Activated gamma-delta T cell treated with anti-CD3 and anti-CD28 coated beads, Interleukin-2, amount 50 U/mL, for 16 hours (primary cell): ENCODE results near the gene GABBR1.
A peak's percentile ranks its signal among the peaks of the same experiment; 100 is the strongest.
"Not testable (repeated sequence)": the region's sequence is repeated elsewhere in the genome, so short reads cannot be mapped to it uniquely, and the experiment has no call there.

ENCODE experiments used
- DNase-seq: peaks from one replicate; pipeline ENCODE4 v3.0.0-alpha.2; 2020; ENCODE audit warnings: low read depth

Gene GABBR1

DNA sequence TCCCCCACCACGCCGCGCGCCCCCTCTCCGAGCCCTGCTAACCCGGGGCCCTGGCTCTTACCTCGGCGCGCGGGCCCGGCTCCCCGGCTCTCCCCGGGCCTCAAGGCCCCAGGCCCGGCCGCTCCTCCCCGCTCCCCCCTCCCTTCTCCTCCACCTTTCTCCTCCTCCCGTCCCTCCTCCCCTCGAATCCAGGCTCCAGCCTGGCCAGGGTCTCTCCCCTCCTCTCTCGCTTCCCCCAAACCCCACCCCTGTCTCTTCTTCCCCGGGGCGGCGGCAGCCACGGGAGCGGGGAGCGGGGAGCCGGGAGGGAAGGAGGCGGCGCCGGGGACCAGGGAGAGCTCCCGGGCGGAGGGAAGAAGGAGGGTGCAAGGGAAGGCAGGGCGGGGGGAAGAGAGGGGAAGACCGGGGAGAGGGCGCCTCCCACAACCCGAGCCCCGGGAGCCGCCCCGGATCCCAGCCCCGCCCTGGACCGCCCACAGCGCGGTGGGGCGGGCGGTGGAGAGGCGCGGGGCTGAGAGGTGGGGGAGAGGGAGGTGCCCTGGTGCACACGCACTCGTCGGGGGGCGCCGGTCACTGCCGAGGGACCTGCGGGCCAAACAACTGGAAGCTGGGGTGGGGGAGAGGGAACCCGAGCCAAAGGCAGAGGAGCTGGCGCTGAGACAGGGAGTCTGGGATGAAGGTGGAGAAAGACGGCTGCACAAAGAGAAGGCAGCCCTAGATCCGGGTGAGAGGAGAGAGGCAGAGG, at the start of gene GABBR1:
Gene GABBR1 (minus strand): TSS at position 395 of the 745 bp plus-strand sequence. CDS start 798 bp downstream, outside the sequence.
- peak; percentile 43 for DNase-seq

DNA sequence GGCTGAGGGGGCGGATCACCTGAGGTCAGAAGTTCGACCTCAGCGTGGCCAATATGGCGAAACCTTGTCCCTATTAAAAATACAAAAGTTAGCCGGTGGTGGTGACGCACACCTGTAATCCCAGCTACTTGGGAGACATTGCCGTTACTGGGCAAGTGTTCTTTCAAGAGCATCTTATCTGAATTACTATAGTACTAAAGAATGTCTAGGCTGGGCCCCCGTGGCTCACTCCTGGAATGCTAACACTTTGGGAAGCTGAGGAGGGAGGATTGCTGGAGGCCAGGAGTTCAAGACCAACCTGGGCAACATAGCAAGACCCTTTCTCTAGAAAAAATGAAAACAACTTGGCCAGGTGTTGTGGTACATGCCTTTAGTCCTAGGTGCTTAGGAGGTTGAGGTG, 48.8 kb upstream of the GABBR1 start:
- DNase-seq, result no peak

DNA sequence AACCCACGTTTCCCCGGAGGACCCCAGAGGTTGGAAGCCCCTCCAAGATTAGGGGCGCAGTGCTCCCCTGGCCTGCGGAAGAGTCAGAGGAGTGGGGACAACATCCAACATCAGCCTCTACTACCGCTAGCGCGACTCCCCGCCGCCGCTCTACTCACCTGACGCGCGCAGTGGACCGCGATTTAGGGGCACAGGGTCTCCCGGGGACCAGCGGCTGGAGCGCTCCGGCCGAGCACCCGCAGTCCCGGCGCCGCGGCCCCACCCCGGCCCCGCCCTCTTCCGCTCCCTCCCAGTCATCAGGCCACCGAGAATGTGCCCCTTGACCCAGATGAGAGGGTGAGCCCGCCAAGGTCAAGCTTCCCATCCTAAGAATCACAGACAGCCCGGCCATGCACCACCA, 47.9 kb upstream of the GABBR1 start, which contains the start of gene ZFP57:
Gene ZFP57 (minus strand): TSS at position 249 of the 400 bp plus-strand sequence. CDS start 4,149 bp downstream, outside the sequence.
- DNase-seq, result no peak

DNA sequence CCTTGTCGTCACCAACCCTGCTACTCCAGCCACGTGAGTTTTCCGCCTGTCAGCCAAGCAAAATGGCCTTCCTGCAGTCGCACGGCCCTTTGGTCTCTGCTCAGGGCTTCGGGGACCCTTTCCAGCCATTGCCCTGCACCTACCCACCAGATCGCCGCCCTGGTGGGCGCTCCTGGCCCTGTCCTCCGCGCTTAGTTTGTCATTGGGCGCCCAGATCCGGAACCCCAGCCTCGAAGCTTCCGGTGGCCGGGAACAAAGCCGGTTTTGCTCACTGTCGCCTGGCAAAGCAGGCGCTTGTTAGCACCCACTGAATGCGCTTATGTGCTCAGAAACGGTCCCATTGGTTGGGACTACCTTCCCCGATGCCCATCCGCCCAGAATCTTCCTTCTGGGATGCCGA, 47.4 kb upstream of the GABBR1 start:
- DNase-seq, result no peak

DNA sequence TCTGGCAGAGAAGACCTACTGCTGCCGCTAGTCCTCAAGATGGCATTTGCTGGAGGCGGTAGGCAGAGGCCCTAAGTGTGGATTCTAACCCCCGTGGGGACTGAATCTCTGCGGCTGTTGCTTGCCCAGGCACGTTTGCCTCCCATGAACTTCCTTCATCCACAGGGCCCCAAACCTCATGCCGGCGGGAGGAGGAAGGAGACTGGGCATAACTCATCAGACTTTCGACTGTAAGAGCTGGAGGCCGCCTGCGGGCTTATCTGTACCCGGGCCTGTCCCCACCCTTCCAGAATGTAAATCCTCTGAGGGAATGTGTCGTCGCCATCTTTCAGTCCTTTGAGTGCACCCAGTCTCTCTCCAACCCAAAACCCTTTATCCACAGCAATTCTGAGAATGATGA, 47.0 kb upstream of the GABBR1 start:
- DNase-seq, result no peak

DNA sequence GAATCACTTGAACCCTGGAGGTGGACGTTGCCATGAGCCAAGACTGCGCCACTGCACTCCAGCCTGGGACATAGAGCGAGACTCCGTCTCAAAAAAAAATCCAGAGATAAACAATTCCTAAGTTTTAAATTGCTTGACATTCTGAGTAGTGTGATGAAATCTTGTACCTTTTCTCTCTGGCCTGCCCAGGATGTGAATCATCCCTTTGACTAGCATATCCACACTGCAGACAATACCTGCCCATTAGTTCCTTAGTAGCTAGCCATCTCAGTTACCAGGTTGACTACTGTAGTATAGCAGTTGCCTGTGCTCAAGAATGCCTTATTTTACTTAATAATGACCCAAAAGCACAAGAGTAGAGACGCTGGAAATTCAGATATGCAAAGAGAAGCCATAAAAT, 45.1 kb upstream of the GABBR1 start:
- DNase-seq, result no peak

DNA sequence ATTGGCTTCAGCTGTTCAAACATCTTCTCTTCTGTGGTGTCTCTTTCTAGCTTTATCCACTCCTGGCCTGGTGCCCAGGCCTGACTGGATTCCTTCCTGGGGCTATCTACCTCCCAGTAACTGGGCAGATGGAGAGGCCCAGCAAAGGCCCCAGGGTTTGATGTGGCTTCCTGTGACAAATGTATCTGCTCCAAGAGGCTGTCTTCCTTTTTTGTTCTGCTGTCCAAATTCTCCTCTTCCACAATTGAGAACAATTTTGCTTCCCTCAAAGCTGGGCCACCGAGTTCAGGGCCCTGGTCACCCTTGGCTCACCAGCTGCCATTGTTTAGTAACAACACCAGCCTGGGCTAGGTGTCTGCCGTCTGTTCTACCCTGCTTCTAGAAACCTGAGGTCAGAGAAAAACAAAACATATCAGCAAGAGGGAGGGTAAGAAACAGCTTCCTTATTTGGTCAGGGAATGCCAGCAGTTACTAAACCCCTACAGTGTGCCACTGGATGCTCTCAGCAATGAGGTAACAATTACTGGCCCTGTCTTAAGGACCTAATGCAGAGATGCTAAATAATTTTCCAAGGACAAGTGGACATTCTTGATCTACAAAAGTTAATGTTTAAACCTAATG, 44.1 kb upstream of the GABBR1 start:
- no peak for DNase-seq

DNA sequence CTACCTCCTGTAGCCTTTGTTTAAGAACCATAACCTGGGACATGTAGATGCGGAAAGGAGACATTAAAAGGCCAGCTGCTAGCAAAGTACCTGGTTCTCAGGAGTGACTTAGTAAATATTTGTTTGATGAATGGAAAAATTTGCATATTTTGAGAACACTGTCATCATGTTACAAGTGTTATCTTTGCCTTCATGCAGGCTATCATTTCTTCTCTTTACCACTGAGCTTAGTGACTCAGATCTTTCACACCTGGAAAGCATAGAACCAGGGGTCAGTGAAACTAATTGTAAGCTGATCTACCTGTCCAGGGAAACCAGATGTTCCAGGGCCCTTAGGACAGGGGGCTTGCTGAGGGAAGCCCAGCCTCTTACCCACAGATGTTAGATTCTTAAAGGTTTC, 42.6 kb upstream of the GABBR1 start:
- DNase-seq, result no peak

DNA sequence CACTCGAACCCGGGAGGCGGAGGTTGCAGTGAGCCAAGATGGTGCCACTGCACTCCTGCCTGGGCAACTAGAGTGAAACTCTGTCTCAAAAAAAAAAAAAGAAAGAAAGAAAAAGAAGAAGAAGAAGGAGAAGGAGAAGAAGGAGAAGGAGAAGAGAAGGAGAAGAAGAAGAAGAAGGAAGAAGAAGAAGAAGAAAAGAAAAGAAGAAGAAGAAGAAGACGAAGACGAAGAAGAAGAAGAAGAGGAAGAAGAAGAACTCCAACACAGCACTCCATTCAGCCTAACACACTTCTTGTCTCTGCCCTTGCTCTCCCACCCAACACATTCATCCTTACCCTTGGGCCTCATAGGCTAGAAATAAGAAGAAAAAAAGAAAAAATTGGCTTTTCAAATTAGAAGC, 41.0 kb upstream of the GABBR1 start:
- DNase-seq, result no peak

DNA sequence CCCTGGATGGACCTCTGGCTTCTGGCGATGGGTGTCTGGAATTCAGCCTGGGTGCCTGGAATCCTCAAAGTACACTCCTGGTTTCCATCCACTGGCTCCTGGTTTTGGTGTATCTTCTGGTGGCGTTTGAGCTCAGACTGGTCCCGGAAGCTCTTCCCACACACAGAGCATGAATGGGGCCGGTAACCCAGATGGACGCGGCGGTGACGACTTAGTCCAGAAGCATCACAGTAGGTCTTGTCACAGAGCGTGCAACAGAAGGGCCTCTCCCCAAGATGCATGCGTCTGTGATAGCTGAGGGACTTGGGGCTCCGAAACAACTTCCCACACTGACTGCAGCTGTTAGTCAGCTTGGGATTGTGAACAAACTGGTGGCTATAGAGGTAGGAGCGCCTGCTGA, 40.2 kb upstream of the GABBR1 start:
- no peak for DNase-seq

DNA sequence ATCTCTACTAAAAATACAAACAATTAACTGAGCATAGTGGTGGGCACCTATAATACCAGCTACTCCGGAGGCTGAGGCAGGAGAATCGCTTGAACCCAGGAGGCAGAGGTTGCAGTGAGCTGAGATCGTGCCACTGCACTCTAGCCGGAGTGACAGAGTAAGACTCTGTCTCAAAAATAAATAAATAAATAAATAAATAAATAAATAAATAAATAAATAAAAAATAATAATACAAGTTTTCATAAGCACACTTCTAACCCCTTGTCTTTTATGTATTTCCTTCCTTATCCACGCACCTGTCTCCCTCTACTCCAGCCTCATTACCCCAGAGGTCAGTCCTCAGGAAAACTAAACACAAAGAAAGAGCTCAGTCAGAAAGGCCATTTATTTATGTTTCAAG, 39.1 kb upstream of the GABBR1 start:
- not testable (repeated sequence) for DNase-seq

DNA sequence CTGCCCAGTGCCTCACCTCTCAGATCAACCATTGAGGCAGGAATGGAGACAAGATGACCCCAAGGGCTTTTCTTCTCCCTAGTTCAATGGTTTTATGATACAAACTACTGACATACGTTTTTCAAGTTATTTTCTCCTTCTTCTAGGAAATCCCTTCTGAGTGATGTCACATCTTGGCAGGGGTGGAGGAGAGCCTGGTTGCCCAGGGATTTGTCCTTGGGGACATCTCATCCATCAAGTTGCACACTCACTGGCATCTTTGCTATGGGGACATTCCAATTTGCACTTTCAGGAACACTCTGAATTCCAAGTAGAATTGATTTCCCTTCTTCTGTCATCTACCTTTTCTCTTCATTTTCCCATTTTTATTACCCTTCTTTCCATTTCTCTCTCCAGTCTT, 38.0 kb upstream of the GABBR1 start:
- no peak for DNase-seq

DNA sequence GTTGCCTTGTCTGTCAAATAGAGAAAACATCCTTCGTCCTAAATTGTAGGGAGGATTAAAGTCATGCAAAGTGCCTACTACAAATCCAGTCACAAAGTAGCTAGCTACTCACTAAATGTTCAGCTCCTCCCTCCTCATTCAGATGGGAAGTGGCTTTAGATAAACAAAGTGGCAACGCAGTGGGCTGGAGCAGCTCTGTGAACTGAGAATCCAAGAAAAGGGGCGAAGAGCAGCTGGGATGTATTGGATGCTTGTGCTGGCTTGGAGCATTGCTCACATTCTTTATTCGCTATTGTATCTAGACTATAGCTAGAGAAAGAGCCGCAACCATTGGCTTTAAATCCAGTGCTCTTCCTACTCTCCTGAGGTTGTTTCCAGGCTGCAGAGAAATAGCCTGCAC, 34.2 kb upstream of the GABBR1 start:
- DNase-seq, result no peak

DNA sequence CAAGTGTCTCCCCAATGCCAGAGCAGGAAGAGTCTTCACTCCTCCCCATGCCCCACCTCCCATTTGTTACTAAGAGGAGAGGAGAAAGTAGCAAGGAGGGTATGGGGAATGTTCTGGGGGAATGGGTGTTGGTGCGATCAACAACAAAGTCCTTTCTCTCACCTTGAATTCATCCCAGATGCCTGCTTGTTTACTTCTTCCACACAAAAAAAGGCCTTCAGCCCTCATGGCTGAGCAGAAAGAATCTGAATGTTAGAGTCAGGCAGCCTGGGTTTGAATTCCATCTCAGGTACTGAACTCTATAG, 33.8 kb upstream of the GABBR1 start:
- DNase-seq, result no peak

DNA sequence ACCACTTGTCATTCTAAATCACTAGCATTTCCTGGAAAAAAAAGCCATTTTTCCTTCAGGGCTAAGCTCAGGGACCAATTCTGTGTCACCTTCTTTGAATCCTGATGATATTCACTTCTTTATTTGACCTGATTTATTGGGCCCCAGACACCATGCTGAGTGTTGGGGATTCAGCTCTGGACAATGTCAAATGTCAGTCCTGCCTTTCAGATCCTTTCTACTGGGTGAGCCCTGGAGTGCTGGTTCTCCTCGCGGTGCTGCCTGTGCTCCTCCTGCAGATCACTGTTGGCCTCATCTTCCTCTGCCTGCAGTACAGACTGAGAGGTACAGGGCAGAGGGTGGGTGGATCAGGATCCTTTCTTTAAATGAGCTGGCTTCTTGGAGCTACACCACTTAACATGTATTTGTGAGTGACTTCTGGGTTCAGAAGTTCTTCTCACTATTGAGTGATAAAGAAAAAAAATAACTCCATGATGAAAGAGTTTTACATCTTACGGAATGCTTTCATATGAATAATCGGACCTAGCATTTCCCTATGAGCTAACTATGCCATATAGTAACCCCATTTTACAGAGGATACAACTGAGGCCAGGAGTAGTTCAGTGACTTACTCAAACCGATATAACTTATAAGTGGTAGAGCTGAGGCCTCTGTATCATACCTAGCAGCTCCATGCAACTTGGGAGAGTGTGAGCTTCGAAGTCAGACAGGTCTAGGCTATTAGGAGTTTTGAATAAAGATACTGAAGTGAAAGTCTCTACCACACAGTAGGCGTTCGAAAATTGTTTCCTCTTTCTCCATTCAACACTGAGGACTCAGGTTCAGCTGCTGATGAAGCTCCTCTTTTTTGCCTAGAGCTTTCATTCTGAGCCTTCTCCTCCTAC, 33.2 kb upstream of the GABBR1 start:
- DNase-seq, result no peak

DNA sequence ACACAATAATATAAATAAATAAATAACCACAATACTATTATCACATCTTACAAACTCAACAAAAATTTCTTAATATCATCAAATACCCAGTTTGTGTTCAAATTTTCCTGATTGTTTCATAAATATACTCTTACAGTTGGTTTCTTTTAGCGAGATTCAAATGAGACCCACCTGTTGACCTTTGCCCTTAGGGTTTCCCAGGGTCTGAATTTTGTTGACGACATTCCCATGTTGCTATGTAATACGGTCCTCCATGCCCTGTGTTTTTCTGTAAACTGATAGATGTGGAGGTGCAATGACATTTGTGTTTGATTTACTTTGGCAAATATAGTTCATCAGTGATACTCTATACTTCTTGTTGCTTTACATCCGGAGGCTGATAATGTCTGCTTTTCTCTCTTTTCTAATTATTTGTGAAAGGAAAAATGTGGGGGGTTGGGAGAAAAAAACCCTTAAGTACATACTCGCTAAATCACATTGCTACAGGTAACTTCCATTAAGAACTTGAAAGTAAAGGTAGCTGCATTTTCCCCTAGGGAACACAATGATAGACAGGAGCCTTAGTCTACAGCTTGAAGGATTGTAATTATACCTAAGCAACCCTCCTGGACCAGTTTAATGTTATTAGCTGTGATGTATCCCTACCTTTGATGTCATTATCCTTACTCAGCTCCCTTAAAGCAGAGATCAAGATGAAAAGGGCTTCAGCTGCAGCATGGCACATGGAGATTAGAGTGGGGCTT, 30.5 kb upstream of the GABBR1 start:
- DNase-seq, result no peak

DNA sequence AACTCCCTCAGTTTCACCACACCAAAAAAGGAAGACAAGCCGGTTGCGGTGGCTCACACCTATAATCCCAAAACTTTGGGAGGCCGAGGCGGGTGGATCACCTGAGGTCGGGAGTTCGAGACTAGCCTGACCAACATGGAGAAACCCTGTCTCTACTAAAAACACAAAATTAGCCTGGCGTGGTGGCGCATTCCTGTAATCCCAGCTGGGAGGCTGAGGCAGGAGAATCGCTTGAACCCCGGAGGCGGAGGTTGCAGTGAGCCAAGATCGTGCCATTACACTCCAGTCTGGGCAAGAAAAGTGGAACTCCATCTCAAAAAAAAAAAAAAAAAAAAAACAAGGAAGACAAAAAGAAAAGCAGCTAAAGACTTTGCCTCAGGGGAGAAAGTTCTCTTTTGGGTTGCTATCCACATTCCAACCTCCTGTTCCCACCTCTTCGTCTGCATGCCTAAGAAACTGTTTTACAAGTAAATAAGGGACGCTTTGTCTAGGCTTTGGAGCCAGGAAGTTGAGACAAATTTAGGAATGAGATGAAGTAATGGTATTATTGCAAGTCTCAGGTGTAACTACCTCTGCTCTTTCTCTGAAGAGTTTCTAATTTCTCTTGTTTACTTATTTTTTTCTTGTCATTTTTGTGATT, 28.6 kb upstream of the GABBR1 start:
- DNase-seq, result not testable (repeated sequence)

DNA sequence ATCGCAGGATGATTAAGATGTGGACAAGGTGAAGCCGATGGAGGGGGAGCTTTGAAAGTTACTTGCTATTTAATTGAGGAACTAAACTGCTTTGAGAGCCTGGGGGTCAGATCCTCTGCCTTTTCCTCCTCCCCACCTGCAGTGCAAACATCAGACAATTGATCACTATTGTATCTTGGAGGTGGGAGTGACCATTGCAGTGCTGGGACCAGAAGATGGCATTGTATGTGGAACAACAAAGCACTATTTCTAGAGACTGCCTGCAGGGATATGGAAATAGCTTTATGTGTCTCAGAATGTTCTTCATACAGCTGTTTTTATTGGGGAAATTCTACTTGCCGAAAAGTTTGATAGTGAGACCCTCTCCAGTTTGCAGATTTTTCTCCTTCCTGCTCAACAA, 28.1 kb upstream of the GABBR1 start:
- no peak for DNase-seq

DNA sequence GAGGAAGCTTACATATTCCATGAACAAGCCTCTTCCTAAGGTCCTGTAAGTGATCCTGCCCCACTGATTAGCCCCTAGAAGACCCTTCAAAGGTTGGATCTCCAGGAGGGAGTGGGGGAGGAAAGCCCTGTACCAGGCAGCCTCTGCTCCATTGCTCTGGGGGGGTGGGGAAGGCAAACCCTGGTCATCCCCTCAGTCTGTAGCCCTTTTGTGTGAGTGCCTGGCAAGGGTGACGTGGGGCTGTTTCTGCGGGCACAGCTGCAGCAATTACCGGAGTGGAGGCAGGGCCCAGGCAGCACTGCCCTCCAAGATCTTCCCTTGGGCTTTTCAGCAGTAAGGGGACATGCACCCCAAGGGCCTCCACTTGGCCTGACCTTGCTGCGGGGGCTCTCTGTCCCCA, 23.8 kb upstream of the GABBR1 start, which contains the start of gene MOG:
Gene MOG (plus strand): TSS at position 295 of the 400 bp plus-strand sequence. CDS start 118 bp downstream, outside the sequence.
- DNase-seq, result no peak

DNA sequence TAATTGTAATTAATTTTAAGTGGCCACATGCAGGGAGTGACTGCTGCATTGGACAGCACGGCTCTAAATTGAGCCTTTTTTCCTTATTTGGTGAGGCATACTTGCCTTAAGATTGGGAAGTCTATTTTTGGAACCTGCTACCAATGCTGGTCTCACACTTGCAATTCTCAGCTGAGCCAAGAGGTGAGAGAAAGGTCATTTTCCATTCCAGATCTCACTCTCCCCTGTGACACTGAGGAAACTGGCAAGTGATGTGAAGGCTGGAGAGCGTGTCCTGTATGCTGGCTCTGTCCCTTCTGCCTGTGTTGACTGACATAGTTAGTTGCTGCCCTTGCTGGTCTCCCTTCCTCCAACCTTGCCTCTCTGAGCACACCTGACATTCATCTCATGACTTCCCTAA, 23.2 kb upstream of the GABBR1 start:
- no peak for DNase-seq

DNA sequence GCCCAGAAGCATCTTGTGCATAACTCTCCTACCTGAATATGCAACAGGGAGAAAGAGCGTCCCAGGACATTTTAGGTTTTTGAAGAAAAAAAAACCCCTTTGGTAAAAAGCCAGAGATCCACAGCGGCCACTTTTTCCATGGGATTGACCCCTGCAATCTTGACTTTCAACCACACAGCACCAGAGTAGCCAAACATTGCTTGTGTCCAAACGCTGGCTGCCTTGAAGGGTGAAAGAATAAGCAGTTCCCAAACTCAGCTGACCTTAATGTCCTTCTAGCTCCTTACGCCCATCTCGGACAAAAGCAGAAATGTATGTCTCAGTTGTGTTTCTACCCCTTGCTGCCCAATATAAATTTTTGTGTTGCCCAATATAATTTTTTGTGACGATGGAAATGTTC, 22.7 kb upstream of the GABBR1 start:
- DNase-seq, result no peak
